ENCODE results near the gene KDM4E.

Gene KDM4E

GRCh38 chr11:94988748-94989147 lies 36.3 kb upstream of the KDM4E start:
- Histone ChIP-seq H3K27ac (ENCODE audit: extremely low read depth, low read depth, low read length) (no peak overlapping the region), H3K9me3 (ENCODE audit: control insufficient read depth, insufficient read depth, low read depth, low read length) (no peaks in the 10 kb centered on the region), H3K4me1 (ENCODE audit: control insufficient read depth, insufficient read depth, low read length) (no peaks in the 10 kb centered on the region), H3K4me3 (ENCODE audit: low read depth, low read length) (no peak overlapping the region), H3K36me3 (ENCODE audit: control insufficient read depth in 2 of 2, insufficient read depth in 1 of 2, low read length in 2 of 2) (no peaks in the 10 kb centered on the region)
- no peak for TF ChIP-seq ZNF18 (tag by site-specific recombination; IDR thresholded peaks at IDR 0.05)
- TF ChIP-seq ZBTB26 (tag by site-specific recombination; optimal IDR thresholded peaks at IDR 0.05) = no peak
- TF ChIP-seq KLF1 (tag by site-specific recombination; IDR thresholded peaks at IDR 0.05) = no peak
- no peak for TF ChIP-seq ZBTB6 (tag by site-specific recombination; IDR thresholded peaks at IDR 0.05)
- POLR2A ChIA-PET = no interaction called here
- CTCF ChIA-PET = interaction anchor here (0.8 kb wide), 1 partner anchor 43 kb away, joined by 3 read pairs; no protein-coding TSS in a partner anchor

GRCh38 chr11:94993400-94993943 lies 31.6 kb upstream of the KDM4E start:
- Histone ChIP-seq H3K4me3 (ENCODE audit: low read depth, low read length) (no peak overlapping the region), H3K9me3 (ENCODE audit: control insufficient read depth, insufficient read depth, low read depth, low read length) (no peaks in the 10 kb centered on the region), H3K36me3 (ENCODE audit: control insufficient read depth in 2 of 2, insufficient read depth in 1 of 2, low read length in 2 of 2) (peaks cover 0 to 10% of the 10 kb centered on the region in 2 experiments; a peak in 1 of 3 replicates), H3K4me1 (ENCODE audit: control insufficient read depth, insufficient read depth, low read length) (no peaks in the 10 kb centered on the region), H3K27ac (ENCODE audit: extremely low read depth, low read depth, low read length) (no peak overlapping the region)
- POLR2A ChIA-PET = no interaction called here
- no peak for TF ChIP-seq SETDB1 (IDR thresholded peaks at IDR 0.05; ENCODE audit: insufficient read length, low read length)
- no peak for TF ChIP-seq ZNF394 (tag by site-specific recombination; IDR thresholded peaks at IDR 0.05; ENCODE audit: borderline replicate concordance)
- TF ChIP-seq ZNF639 (tag by site-specific recombination; IDR thresholded peaks at IDR 0.05) = no peak
- TF ChIP-seq ZNF16 (tag by site-specific recombination; IDR thresholded peaks at IDR 0.05; ENCODE audit: low read depth) = no peak
- TF ChIP-seq ZNF664 (tag by site-specific recombination; IDR thresholded peaks at IDR 0.05) = 0 out of 2 replicates have a peak, but pooled peaks have one; percentile 19
- TF ChIP-seq ZNF184 (tag by site-specific recombination; IDR thresholded peaks at IDR 0.05) = no peak
- no peak for TF ChIP-seq ZBTB21 (tag by site-specific recombination; IDR thresholded peaks at IDR 0.05)
- TF ChIP-seq HIC1 (tag by site-specific recombination; IDR thresholded peaks at IDR 0.05) = no peak
- TF ChIP-seq INSM2 (tag by site-specific recombination; IDR thresholded peaks at IDR 0.05) = no peak
- CTCF ChIA-PET = no interaction called here
